Bronchial epithelial cell (primary cell): Measurements from ENCODE around the gene TPSAB1. TPM values are rescaled to one million over a fixed set of nuclear protein-coding genes. Genes with fewer than 3 reads are reported as not detected.

Source experiments
- DNase-seq: peaks from one replicate; pipeline ENCODE4 v3.0.0-alpha.2; 2010; ENCODE audit warnings: low read depth
- FAIRE-seq: peaks from 2 replicates; lab custom pipeline; 2011; peaks lifted over from hg19 to GRCh38; lab: Jason Lieb, UNC
- H3K27me3 ChIP-seq: 2 replicates; pipeline ENCODE4 v1.5.1; 2011; ENCODE audit warnings: low read length; ENCODE audit not compliant: control insufficient read depth, insufficient read depth
- H3K36me3 ChIP-seq: 2 replicates; pipeline ENCODE4 v1.5.1; 2011; ENCODE audit warnings: low read length; ENCODE audit not compliant: control insufficient read depth, insufficient read depth
- H3K4me3 ChIP-seq: 2 replicates; pipeline ENCODE4 v1.5.1; 2011; ENCODE audit warnings: mild to moderate bottlenecking, low read depth, low read length, control low read depth
- total RNA-seq: library from RNA; depleted of rRNA; stranded (reverse); fragments of >200 nt; gene quantifications from 2 replicates; pipeline ENCODE4 v1.2.1, GENCODE V29; 2014
- TF ChIP-seq, protein P1 (sequence below): IDR thresholded peaks from 2 replicates; pipeline ENCODE4 v1.5.1; 2011; ENCODE audit warnings: mild to moderate bottlenecking, moderate library complexity, low read length, control low read depth, inconsistent platforms; ENCODE audit not compliant: insufficient read depth, severe bottlenecking

The TPSAB1 gene
- total RNA-seq, 1 donor from 2014 or later, result not detected

DNA sequence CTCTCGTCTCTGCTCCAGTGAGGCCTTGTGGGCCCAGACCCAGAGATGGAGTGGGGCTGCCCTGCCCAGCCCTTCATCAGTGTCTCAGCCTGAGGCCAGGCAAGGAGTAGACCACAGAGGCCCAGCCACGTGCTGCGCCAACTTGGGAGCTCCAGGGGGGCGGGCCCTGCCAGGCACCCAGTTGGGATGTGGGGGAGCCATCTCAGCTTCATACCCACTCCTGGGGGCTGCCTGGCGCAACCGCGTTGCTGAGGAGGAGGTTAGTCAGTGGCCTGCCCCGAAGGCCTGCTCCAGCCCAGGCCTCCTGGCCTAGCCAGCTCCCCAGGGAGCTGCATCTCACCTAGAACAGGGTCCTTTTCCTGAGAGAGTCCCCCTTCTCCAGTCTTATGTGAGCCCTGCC, 27.3 kb upstream of the TPSAB1 start:
- DNase-seq, result no peak
- FAIRE-seq, result no peak
- no peaks in the 10 kb centered on the region for H3K36me3 ChIP-seq
- TF ChIP-seq, protein P1, sequence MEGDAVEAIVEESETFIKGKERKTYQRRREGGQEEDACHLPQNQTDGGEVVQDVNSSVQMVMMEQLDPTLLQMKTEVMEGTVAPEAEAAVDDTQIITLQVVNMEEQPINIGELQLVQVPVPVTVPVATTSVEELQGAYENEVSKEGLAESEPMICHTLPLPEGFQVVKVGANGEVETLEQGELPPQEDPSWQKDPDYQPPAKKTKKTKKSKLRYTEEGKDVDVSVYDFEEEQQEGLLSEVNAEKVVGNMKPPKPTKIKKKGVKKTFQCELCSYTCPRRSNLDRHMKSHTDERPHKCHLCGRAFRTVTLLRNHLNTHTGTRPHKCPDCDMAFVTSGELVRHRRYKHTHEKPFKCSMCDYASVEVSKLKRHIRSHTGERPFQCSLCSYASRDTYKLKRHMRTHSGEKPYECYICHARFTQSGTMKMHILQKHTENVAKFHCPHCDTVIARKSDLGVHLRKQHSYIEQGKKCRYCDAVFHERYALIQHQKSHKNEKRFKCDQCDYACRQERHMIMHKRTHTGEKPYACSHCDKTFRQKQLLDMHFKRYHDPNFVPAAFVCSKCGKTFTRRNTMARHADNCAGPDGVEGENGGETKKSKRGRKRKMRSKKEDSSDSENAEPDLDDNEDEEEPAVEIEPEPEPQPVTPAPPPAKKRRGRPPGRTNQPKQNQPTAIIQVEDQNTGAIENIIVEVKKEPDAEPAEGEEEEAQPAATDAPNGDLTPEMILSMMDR, result no peak
- H3K27me3 ChIP-seq, result no peaks in the 10 kb centered on the region
- no peak overlapping the region for H3K4me3 ChIP-seq

GRCh38 chr16:1213796-1214372, 26.6 kb upstream of the TPSAB1 start:
- Histone ChIP-seq H3K27me3 (no peaks in the 10 kb centered on the region), H3K4me3 (no peak overlapping the region), H3K36me3 (no peaks in the 10 kb centered on the region)
- FAIRE-seq (no peak), DNase-seq (no peak)
- TF ChIP-seq, protein P1, result no peak

GRCh38 chr16:1214719-1215118, 25.8 kb upstream of the TPSAB1 start:
- TF ChIP-seq, protein P1, result no peak
- no peaks in the 10 kb centered on the region for H3K27me3 ChIP-seq
- DNase-seq (no peak), FAIRE-seq (no peak)
- no peak overlapping the region for H3K4me3 ChIP-seq
- H3K36me3 ChIP-seq, result no peaks in the 10 kb centered on the region

GRCh38 chr16:1215574-1216295, 24.8 kb upstream of the TPSAB1 start:
- TF ChIP-seq, protein P1, result no peak
- DNase-seq, result no peak
- no peak overlapping the region for H3K4me3 ChIP-seq
- H3K36me3 ChIP-seq, result no peaks in the 10 kb centered on the region
- H3K27me3 ChIP-seq, result no peaks in the 10 kb centered on the region
- FAIRE-seq, result no peak

GRCh38 chr16:1216296-1216619, 24.2 kb upstream of the TPSAB1 start:
- DNase-seq (no peak), FAIRE-seq (no peak)
- TF ChIP-seq, protein P1, result no peak
- H3K36me3 ChIP-seq, result no peaks in the 10 kb centered on the region
- no peak overlapping the region for H3K4me3 ChIP-seq
- no peaks in the 10 kb centered on the region for H3K27me3 ChIP-seq
